GM18907 (cell line): Measurements from ENCODE around the gene SEMA3C.
"Not testable (repeated sequence)": the region's sequence is repeated elsewhere in the genome, so short reads cannot be mapped to it uniquely, and the experiment has no call there.

Source experiments
- ATAC-seq: cut with Tn5 transposase; IDR thresholded peaks from one replicate; pipeline ENCODE4 v1.9.1; 2021; ENCODE audit warnings: mild to moderate bottlenecking, moderate library complexity; ENCODE audit not compliant: unreplicated experiment

Gene SEMA3C

GRCh38 chr7:80929619-80930018 is 10.8 kb upstream of the SEMA3C start:
- no peak for ATAC-seq

GRCh38 chr7:80926955-80927354 is 8.1 kb upstream of the SEMA3C start:
- not testable (repeated sequence) for ATAC-seq

- ATAC-seq = no peak
Measured at GRCh38 chr7:80924090-80924489, 5.2 kb upstream of the SEMA3C start.

GRCh38 chr7:80923211-80923612 is 4.4 kb upstream of the SEMA3C start:
- ATAC-seq = no peak

- no peak for ATAC-seq
Measured at GRCh38 chr7:80922253-80923049, 3.6 kb upstream of the SEMA3C start.

- no peak for ATAC-seq
Measured at GRCh38 chr7:80921130-80921529, 2.3 kb upstream of the SEMA3C start.

- peak; percentile 76 for ATAC-seq
Measured at GRCh38 chr7:80918399-80918798, 452 bp downstream of the SEMA3C start.

- no peak for ATAC-seq
Measured at GRCh38 chr7:80916770-80917741, 1.8 kb downstream of the SEMA3C start.

GRCh38 chr7:80910228-80910627 is 8.6 kb downstream of the SEMA3C start:
- ATAC-seq = no peak

GRCh38 chr7:80908360-80908797 is 10.5 kb downstream of the SEMA3C start:
- ATAC-seq = no peak

- no peak for ATAC-seq
Measured at GRCh38 chr7:80907612-80908011, 11.2 kb downstream of the SEMA3C start.

- no peak for ATAC-seq
Measured at GRCh38 chr7:80907141-80907601, 11.7 kb downstream of the SEMA3C start.

- ATAC-seq = no peak
Measured at GRCh38 chr7:80905334-80905733, 13.5 kb downstream of the SEMA3C start.

- ATAC-seq = no peak
Measured at GRCh38 chr7:80902716-80903308, 16.0 kb downstream of the SEMA3C start.

- no peak for ATAC-seq
Measured at GRCh38 chr7:80902019-80902418, 16.8 kb downstream of the SEMA3C start.

GRCh38 chr7:80900583-80901576 is 18.0 kb downstream of the SEMA3C start:
- no peak for ATAC-seq

GRCh38 chr7:80896906-80897598 is 21.8 kb downstream of the SEMA3C start:
- ATAC-seq = no peak

- no peak for ATAC-seq
Measured at GRCh38 chr7:80895056-80895455, 23.8 kb downstream of the SEMA3C start.

GRCh38 chr7:80891259-80891544 is 27.6 kb downstream of the SEMA3C start:
- ATAC-seq = no peak
